Mesothelial cell of epicardium (in vitro differentiated cells): ENCODE measurements around the gene LPIN1. TPM values are rescaled to one million over a fixed set of nuclear protein-coding genes. Genes with fewer than 3 reads are reported as not detected.

Experiments used
- DNase-seq, 2 experiments: peaks; one replicate each; pipeline ENCODE4 v3.0.0; 2021; ENCODE audit warnings: low spot score in 2 of 2; ENCODE audit not compliant: unreplicated experiment in 2 of 2
- H3K27ac Mint-ChIP-seq: 2 replicates; pipeline ENCODE4 v1.8.0; 2021; ENCODE audit warnings: mixed read lengths
- H3K27me3 Mint-ChIP-seq: 2 replicates; pipeline ENCODE4 v1.8.0; 2021; ENCODE audit warnings: low read depth, mixed read lengths
- H3K36me3 Mint-ChIP-seq: 2 replicates; pipeline ENCODE4 v1.8.0; 2021; ENCODE audit warnings: mixed read lengths
- H3K4me1 Mint-ChIP-seq: 2 replicates; pipeline ENCODE4 v1.8.0; 2021; ENCODE audit warnings: mixed read lengths
- H3K4me3 Mint-ChIP-seq: 2 replicates; pipeline ENCODE4 v1.8.0; 2021; ENCODE audit warnings: mild to moderate bottlenecking, moderate library complexity, mixed read lengths
- H3K9me3 Mint-ChIP-seq: 2 replicates; pipeline ENCODE4 v1.8.0; 2021; ENCODE audit warnings: mixed read lengths
- total RNA-seq: library from RNA; stranded (reverse); gene quantifications from 3 replicates; pipeline ENCODE4 v1.2.1, GENCODE V29; 2021
- TF ChIP-seq, protein P1 (sequence below): fragments of 200-600 bp; sonication (generic); IDR thresholded peaks from one replicate; pipeline ENCODE4 v1.5.0; 2021; ENCODE audit warnings: antibody characterized with exemption; ENCODE audit not compliant: unreplicated experiment

LPIN1 gene
- total RNA-seq, 1 donor from 2014 or later = 36.1 TPM

- H3K27ac Mint-ChIP-seq = no peak overlapping the region
- TF ChIP-seq, protein P1, sequence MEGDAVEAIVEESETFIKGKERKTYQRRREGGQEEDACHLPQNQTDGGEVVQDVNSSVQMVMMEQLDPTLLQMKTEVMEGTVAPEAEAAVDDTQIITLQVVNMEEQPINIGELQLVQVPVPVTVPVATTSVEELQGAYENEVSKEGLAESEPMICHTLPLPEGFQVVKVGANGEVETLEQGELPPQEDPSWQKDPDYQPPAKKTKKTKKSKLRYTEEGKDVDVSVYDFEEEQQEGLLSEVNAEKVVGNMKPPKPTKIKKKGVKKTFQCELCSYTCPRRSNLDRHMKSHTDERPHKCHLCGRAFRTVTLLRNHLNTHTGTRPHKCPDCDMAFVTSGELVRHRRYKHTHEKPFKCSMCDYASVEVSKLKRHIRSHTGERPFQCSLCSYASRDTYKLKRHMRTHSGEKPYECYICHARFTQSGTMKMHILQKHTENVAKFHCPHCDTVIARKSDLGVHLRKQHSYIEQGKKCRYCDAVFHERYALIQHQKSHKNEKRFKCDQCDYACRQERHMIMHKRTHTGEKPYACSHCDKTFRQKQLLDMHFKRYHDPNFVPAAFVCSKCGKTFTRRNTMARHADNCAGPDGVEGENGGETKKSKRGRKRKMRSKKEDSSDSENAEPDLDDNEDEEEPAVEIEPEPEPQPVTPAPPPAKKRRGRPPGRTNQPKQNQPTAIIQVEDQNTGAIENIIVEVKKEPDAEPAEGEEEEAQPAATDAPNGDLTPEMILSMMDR = no peak
- no peak for DNase-seq
- H3K9me3 Mint-ChIP-seq = no peaks in the 10 kb centered on the region
- H3K4me3 Mint-ChIP-seq = no peak overlapping the region
- H3K36me3 Mint-ChIP-seq = peaks cover 53% of the 10 kb centered on the region
- no peaks in the 10 kb centered on the region for H3K27me3 Mint-ChIP-seq
- H3K4me1 Mint-ChIP-seq = peaks cover 3% of the 10 kb centered on the region
Measured at GRCh38 chr2:11767779-11768178, 21.3 kb downstream of the LPIN1 start.

GRCh38 chr2:11768946-11769345 is 22.5 kb downstream of the LPIN1 start:
- TF ChIP-seq, protein P1 = no peak
- H3K27ac Mint-ChIP-seq = no peak overlapping the region
- peaks cover 58% of the 10 kb centered on the region for H3K36me3 Mint-ChIP-seq
- H3K27me3 Mint-ChIP-seq = no peaks in the 10 kb centered on the region
- H3K4me1 Mint-ChIP-seq = peaks cover 3% of the 10 kb centered on the region
- no peak for DNase-seq
- H3K9me3 Mint-ChIP-seq = no peaks in the 10 kb centered on the region
- no peak overlapping the region for H3K4me3 Mint-ChIP-seq

GRCh38 chr2:11769516-11769915 is 23.1 kb downstream of the LPIN1 start:
- TF ChIP-seq, protein P1 = no peak
- H3K4me1 Mint-ChIP-seq = peaks cover under 1% of the 10 kb centered on the region
- no peak overlapping the region for H3K4me3 Mint-ChIP-seq
- no peaks in the 10 kb centered on the region for H3K9me3 Mint-ChIP-seq
- H3K27ac Mint-ChIP-seq = no peak overlapping the region
- DNase-seq = no peak
- peaks cover 62% of the 10 kb centered on the region for H3K36me3 Mint-ChIP-seq
- no peaks in the 10 kb centered on the region for H3K27me3 Mint-ChIP-seq

- DNase-seq = no peak
- no peaks in the 10 kb centered on the region for H3K9me3 Mint-ChIP-seq
- TF ChIP-seq, protein P1 = no peak
- H3K36me3 Mint-ChIP-seq = peaks cover 56% of the 10 kb centered on the region
- H3K4me1 Mint-ChIP-seq = no peaks in the 10 kb centered on the region
- H3K4me3 Mint-ChIP-seq = no peak overlapping the region
- no peak overlapping the region for H3K27ac Mint-ChIP-seq
- no peaks in the 10 kb centered on the region for H3K27me3 Mint-ChIP-seq
Measured at GRCh38 chr2:11770531-11771188, 24.2 kb downstream of the LPIN1 start.

DNA sequence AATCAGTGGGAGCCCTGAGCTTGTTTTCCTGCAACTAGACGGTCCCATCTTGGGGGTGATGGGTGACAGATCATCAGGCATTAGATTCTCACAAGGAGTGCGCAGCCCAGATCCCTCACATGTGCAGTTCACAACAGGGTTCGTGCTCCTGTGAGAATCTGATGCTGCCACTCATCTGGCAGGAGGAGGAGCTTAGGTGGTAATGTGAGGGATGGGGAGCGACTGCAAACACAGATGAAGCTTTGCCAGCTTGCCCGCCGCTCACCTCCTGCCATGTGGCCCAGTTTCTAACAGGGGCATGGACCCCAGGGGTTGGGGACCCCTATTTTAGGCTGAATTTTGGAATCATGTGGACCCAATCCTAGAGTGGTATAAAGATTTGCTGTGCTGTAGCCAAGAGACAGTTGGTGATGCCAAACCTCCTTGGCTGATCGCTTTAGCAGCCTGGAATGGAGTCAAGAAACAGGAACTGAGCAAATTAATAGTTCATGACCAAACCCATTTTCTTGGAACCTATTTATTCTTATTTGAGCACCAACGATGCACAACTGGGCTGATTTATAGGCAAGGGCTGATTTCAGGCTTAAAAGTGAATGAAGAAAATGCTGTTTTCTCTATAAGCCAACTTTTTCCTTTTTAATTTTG is 25.7 kb downstream of the LPIN1 start:
- Mint-ChIP-seq H3K27ac (no peak overlapping the region), H3K27me3 (no peaks in the 10 kb centered on the region)

More for the DNA sequence above, 25.7 kb downstream of the LPIN1 start:
- peaks cover 44% of the 10 kb centered on the region for H3K36me3 Mint-ChIP-seq
- no peak for DNase-seq
- H3K9me3 Mint-ChIP-seq = no peaks in the 10 kb centered on the region
- peaks cover under 1% of the 10 kb centered on the region for H3K4me1 Mint-ChIP-seq
- TF ChIP-seq, protein P1 = no peak
- H3K4me3 Mint-ChIP-seq = no peak overlapping the region
